Vagina (tissue), 2 donors: ENCODE results near the gene GTF2A1. TPM values are rescaled to one million over a fixed set of nuclear protein-coding genes. Genes with fewer than 3 reads are reported as not detected.

ENCODE experiments used
- DNase-seq, 2 donors: peaks; one replicate each; pipeline ENCODE4 v3.0.0-alpha.2; 2017; ENCODE audit errors: extremely low spot score in 2 of 2
- H3K27ac ChIP-seq: fragments of 200-600 bp; sonication (generic); one replicate; pipeline ENCODE4 v1.5.1; 2019
- H3K27me3 ChIP-seq: fragments of 200-600 bp; sonication (generic); one replicate; pipeline ENCODE4 v1.5.1; 2019
- H3K36me3 ChIP-seq, 2 donors: fragments of 200-600 bp; sonication (generic); one replicate each; pipeline ENCODE4 v1.5.1; 2017 to 2019
- H3K4me1 ChIP-seq: fragments of 200-600 bp; sonication (generic); one replicate; pipeline ENCODE4 v1.5.1; 2019
- H3K4me3 ChIP-seq, 2 donors: fragments of 200-600 bp; sonication (generic); 1 replicate in 1 of 2; 2 replicates in 1 of 2; pipeline ENCODE4 v1.5.1; 2016 to 2019
- H3K9me3 ChIP-seq: fragments of 200-600 bp; sonication (generic); one replicate; pipeline ENCODE4 v1.5.1; 2019
- POLR2A ChIP-seq, 2 donors: fragments of 450-650 bp; IDR thresholded peaks; one replicate each; pipeline ENCODE4 v1.6.1; 2017; ENCODE audit warnings: antibody characterized with exemption in 2 of 2, mild to moderate bottlenecking in 2 of 2, moderate library complexity in 2 of 2
- POLR2AphosphoS5 ChIP-seq, 2 donors: sonication (generic); formaldehyde crosslinking; IDR thresholded peaks; one replicate each; pipeline ENCODE4 v1.9.0; 2017; ENCODE audit warnings: antibody characterized with exemption in 2 of 2, mild to moderate bottlenecking in 2 of 2, low read depth in 1 of 2; ENCODE audit not compliant: insufficient read depth in 1 of 2
- intact Hi-C: fragments of 100-400 bp; cut with DNase I; formaldehyde crosslinking; loops from one replicate; pipeline ENCODE4 v1.15.1; 2023
- total RNA-seq: library from RNA; depleted of rRNA; stranded (reverse); fragments of >200 nt; gene quantifications from one replicate; pipeline ENCODE4 v1.2.3, GENCODE V29; 2016
- TF ChIP-seq, protein P1 (sequence below), 3 experiments: fragments of 450-650 bp in 2 of 3; fragments of 200-600 bp in 1 of 3; sonication (generic) in 1 of 3; IDR thresholded peaks; one replicate each; pipeline ENCODE4 v1.5.1; 2017 to 2019; ENCODE audit warnings: antibody characterized with exemption in 3 of 3, mild to moderate bottlenecking in 2 of 3, moderate library complexity in 2 of 3

The GTF2A1 gene
- total RNA-seq, 1 donor from 2014 or later: 21.6 TPM

DNA sequence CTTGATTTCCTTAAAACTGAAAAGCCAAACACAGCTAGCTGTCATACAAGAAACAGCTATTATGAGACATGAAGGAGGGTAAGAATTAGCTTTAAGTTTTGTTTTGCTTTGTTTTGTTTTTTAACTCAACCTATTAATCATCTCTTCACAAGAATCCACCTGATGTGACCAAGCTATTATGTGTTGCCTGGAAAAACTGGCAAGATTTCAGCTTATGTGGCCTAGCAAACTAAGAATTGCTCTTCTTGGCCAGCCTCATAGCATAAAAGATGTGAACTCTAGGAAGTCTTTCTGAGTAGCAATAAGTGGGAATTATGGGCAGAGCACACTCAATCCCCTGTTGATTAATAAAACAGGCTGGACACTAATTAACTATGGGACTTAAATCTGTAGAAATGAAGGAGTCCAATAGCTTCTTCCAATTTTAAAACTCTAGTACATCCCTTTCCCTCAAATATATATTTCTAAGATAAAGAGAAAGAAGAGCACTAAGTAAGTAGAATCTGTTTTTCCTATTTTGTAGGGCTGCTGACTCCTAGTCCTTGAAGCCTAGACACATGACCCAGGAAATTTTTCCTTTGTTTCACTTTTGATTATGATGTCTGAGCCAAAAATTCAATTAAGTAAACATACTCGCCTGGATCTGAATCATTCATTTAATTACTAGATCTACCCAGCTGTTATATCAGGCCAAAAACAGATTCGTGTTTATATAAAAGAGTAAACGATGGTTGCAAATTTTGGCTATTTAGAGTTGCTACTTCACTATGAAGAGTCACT lies 75.7 kb downstream of the GTF2A1 start:
- H3K9me3 ChIP-seq: no peaks in the 10 kb centered on the region
- TF ChIP-seq, protein P1, sequence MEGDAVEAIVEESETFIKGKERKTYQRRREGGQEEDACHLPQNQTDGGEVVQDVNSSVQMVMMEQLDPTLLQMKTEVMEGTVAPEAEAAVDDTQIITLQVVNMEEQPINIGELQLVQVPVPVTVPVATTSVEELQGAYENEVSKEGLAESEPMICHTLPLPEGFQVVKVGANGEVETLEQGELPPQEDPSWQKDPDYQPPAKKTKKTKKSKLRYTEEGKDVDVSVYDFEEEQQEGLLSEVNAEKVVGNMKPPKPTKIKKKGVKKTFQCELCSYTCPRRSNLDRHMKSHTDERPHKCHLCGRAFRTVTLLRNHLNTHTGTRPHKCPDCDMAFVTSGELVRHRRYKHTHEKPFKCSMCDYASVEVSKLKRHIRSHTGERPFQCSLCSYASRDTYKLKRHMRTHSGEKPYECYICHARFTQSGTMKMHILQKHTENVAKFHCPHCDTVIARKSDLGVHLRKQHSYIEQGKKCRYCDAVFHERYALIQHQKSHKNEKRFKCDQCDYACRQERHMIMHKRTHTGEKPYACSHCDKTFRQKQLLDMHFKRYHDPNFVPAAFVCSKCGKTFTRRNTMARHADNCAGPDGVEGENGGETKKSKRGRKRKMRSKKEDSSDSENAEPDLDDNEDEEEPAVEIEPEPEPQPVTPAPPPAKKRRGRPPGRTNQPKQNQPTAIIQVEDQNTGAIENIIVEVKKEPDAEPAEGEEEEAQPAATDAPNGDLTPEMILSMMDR (IDR thresholded peaks at IDR 0.05): no peak
- TF ChIP-seq POLR2AphosphoS5 (IDR thresholded peaks at IDR 0.05; ENCODE audit: insufficient read depth in 1 of 2, low read depth in 1 of 2) (no peak), POLR2A (IDR thresholded peaks at IDR 0.05) (no peak)
- H3K36me3 ChIP-seq: no peaks in the 10 kb centered on the region
- no peak overlapping the region for H3K4me3 ChIP-seq
- peaks cover 6% of the 10 kb centered on the region for H3K4me1 ChIP-seq
- DNase-seq: no peak
- H3K27me3 ChIP-seq: no peaks in the 10 kb centered on the region
- no peak overlapping the region for H3K27ac ChIP-seq
- intact Hi-C loops: no loop called here

DNA sequence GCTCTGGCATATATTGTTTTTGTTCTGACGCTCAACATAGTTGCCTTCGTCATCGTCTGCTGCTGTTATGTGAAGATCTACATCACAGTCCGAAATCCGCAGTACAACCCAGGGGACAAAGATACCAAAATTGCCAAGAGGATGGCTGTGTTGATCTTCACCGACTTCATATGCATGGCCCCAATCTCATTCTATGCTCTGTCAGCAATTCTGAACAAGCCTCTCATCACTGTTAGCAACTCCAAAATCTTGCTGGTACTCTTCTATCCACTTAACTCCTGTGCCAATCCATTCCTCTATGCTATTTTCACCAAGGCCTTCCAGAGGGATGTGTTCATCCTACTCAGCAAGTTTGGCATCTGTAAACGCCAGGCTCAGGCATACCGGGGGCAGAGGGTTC lies 77.0 kb downstream of the GTF2A1 start:
- no peak overlapping the region for H3K27ac ChIP-seq
- intact Hi-C loops: no loop called here
- no peak for DNase-seq
- no peaks in the 10 kb centered on the region for H3K27me3 ChIP-seq
- H3K9me3 ChIP-seq: no peaks in the 10 kb centered on the region
- H3K4me1 ChIP-seq: peaks cover 6% of the 10 kb centered on the region
- no peak overlapping the region for H3K4me3 ChIP-seq
- TF ChIP-seq POLR2A (IDR thresholded peaks at IDR 0.05): no peak
- TF ChIP-seq, protein P1 (IDR thresholded peaks at IDR 0.05): no peak
- no peak for TF ChIP-seq POLR2AphosphoS5 (IDR thresholded peaks at IDR 0.05; ENCODE audit: insufficient read depth in 1 of 2, low read depth in 1 of 2)
- no peaks in the 10 kb centered on the region for H3K36me3 ChIP-seq

DNA sequence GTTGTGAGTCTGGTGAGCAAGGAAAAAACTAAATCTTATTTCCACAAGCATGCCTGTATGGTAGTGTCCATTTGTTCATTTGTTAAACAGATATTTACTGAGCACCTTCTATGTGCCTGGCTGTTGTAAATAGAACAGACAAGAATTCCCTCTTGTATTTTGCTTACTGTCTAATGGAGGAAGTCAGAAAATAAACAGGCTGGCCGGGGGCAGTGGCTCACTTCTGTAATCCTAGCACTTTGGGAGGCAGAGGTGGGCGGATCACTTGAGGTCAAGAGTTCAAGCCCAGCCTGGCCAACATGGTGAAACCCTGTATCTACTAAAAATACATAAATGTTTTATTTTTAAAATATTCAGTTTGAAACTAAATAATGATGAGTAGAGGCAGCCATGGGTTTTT lies 79.3 kb downstream of the GTF2A1 start:
- no peaks in the 10 kb centered on the region for H3K9me3 ChIP-seq
- H3K27ac ChIP-seq: no peak overlapping the region
- no peaks in the 10 kb centered on the region for H3K36me3 ChIP-seq
- no peaks in the 10 kb centered on the region for H3K27me3 ChIP-seq
- TF ChIP-seq, protein P1 (IDR thresholded peaks at IDR 0.05): no peak
- no peak for TF ChIP-seq POLR2AphosphoS5 (IDR thresholded peaks at IDR 0.05; ENCODE audit: insufficient read depth in 1 of 2, low read depth in 1 of 2)
- TF ChIP-seq POLR2A (IDR thresholded peaks at IDR 0.05): no peak
- peaks cover 6% of the 10 kb centered on the region for H3K4me1 ChIP-seq
- intact Hi-C loops: no loop called here
- DNase-seq: no peak
- no peak overlapping the region for H3K4me3 ChIP-seq

DNA sequence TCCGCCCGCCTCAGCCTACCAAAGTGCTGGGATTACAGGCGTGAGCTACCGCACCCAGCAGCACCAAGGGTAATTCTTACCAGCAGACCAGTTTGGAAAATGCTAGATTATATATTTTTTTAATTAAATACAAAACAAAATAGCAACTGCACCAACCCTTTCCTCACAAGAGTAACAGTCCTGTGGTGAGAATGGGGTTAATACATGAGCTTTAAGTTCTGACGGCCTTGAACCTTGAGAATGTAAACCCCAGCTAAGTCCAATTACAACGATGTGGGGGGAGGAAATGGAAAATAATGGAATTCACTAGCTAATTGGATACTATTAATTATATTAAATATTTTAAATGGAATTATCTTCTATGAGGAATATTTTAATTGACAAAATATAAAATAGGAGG lies 82.3 kb downstream of the GTF2A1 start:
- Histone ChIP-seq H3K27me3 (no peaks in the 10 kb centered on the region), H3K36me3 (no peaks in the 10 kb centered on the region), H3K9me3 (no peaks in the 10 kb centered on the region), H3K4me3 (no peak overlapping the region), H3K4me1 (no peaks in the 10 kb centered on the region), H3K27ac (no peak overlapping the region)
- TF ChIP-seq, protein P1 (IDR thresholded peaks at IDR 0.05): no peak
- TF ChIP-seq POLR2A (IDR thresholded peaks at IDR 0.05) (no peak), POLR2AphosphoS5 (IDR thresholded peaks at IDR 0.05; ENCODE audit: insufficient read depth in 1 of 2, low read depth in 1 of 2) (no peak)
- no peak for DNase-seq
- intact Hi-C loops: no loop called here

DNA sequence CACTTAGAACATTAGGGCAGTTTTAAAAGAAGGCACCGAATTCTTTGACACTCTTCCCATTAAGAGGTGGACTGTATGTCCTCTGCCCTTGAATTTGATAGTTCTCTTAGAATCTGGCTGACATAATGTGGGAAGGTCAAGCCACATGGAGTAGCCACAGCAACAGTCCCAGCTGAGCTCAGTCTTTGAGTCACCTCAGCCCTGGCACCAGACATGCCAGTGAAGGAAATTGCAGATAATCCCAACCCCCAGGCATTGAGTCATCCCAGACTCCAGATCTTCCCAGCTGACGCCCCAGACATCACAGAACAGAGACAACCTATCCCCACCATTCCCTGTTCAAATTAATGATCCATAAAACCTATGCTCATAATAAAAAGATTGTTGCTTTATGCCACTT lies 83.4 kb downstream of the GTF2A1 start:
- Histone ChIP-seq H3K4me3 (no peak overlapping the region), H3K36me3 (no peaks in the 10 kb centered on the region), H3K9me3 (no peaks in the 10 kb centered on the region), H3K27me3 (no peaks in the 10 kb centered on the region), H3K4me1 (no peaks in the 10 kb centered on the region), H3K27ac (no peak overlapping the region)
- no peak for DNase-seq
- intact Hi-C loops: no loop called here
- TF ChIP-seq POLR2A (IDR thresholded peaks at IDR 0.05) (no peak), POLR2AphosphoS5 (IDR thresholded peaks at IDR 0.05; ENCODE audit: insufficient read depth in 1 of 2, low read depth in 1 of 2) (no peak)
- TF ChIP-seq, protein P1 (IDR thresholded peaks at IDR 0.05): no peak
